Fibroblast of lung (primary cell): Measurements from ENCODE around the gene PTS. TPM values are rescaled to one million over a fixed set of nuclear protein-coding genes. Genes with fewer than 3 reads are reported as not detected.
A peak's percentile ranks its signal among the peaks of the same experiment; 100 is the strongest.

ENCODE experiments used
- DNase-seq, 2 donors: peaks; one replicate each; pipeline versions ENCODE4 v3.0.0 to v3.0.0-alpha.2; 2010; ENCODE audit warnings: low read depth in 2 of 2
- H2AFZ ChIP-seq: 2 replicates; pipeline ENCODE4 v1.5.1; 2012; ENCODE audit warnings: low read length, control low read depth, inconsistent platforms
- H3K27ac ChIP-seq: 2 replicates; pipeline ENCODE4 v1.5.1; 2011; ENCODE audit warnings: low read length, control low read depth; ENCODE audit not compliant: insufficient read depth
- H3K27me3 ChIP-seq: 2 replicates; pipeline ENCODE4 v1.5.1; 2011; ENCODE audit warnings: mild to moderate bottlenecking, low read length; ENCODE audit not compliant: control insufficient read depth, insufficient read depth
- H3K36me3 ChIP-seq: 2 replicates; pipeline ENCODE4 v1.5.1; 2011; ENCODE audit warnings: low read length; ENCODE audit not compliant: control insufficient read depth, insufficient read depth
- H3K4me1 ChIP-seq: 2 replicates; pipeline ENCODE4 v1.5.1; 2011; ENCODE audit warnings: low read length; ENCODE audit not compliant: control insufficient read depth, insufficient read depth; ENCODE audit errors: extremely low read depth
- H3K4me2 ChIP-seq: 2 replicates; pipeline ENCODE4 v1.5.1; 2011; ENCODE audit warnings: low read length, control low read depth; ENCODE audit not compliant: insufficient read depth; ENCODE audit errors: extremely low read depth
- H3K4me3 ChIP-seq, 4 experiments: fragments of 200-600 bp in 1 of 4; sonication (generic) in 1 of 4; replicated peaks in 1 of 4; 2 replicates each; pipeline ENCODE4 v1.5.1; 2011 to 2016; ENCODE audit warnings: low read length in 4 of 4, low read depth in 3 of 4, mild to moderate bottlenecking in 3 of 4, control low read depth in 2 of 4, inconsistent platforms in 1 of 4, mixed read lengths in 1 of 4; ENCODE audit not compliant: insufficient read depth in 1 of 4; ENCODE audit errors: control extremely low read depth in 1 of 4
- H3K79me2 ChIP-seq: 2 replicates; pipeline ENCODE4 v1.5.1; 2012; ENCODE audit warnings: mild to moderate bottlenecking, low read length, inconsistent platforms; ENCODE audit not compliant: control insufficient read depth, insufficient read depth
- H3K9ac ChIP-seq: 2 replicates; pipeline ENCODE4 v1.5.1; 2011; ENCODE audit warnings: mild to moderate bottlenecking, low read length, control low read depth; ENCODE audit not compliant: insufficient read depth
- H3K9me3 ChIP-seq: 2 replicates; pipeline ENCODE4 v1.5.1; 2012; ENCODE audit warnings: low read depth, low read length; ENCODE audit not compliant: control insufficient read depth, insufficient read depth
- H4K20me1 ChIP-seq: 2 replicates; pipeline ENCODE4 v1.5.1; 2011; ENCODE audit warnings: low read length; ENCODE audit not compliant: control insufficient read depth, insufficient read depth; ENCODE audit errors: extremely low read depth
- CTCF ChIP-seq, 2 donors: IDR thresholded peaks in 1 of 2; conservative IDR thresholded peaks in 1 of 2; 1 replicate in 1 of 2; 2 replicates in 1 of 2; pipeline ENCODE4 v1.5.1; 2011 to 2012; ENCODE audit warnings: low read length in 2 of 2, control low read depth in 1 of 2, inconsistent platforms in 1 of 2, low read depth in 1 of 2, mild to moderate bottlenecking in 1 of 2
- EZH2 ChIP-seq: IDR thresholded peaks from 2 replicates; pipeline ENCODE4 v1.5.1; 2012; ENCODE audit warnings: low read length, control low read depth, mild to moderate bottlenecking; ENCODE audit errors: missing control alignments
- polyA plus RNA-seq, 2 donors: library from polyadenylated mRNA; depleted of rRNA in 1 of 2; stranded (reverse) in 1 of 2; unstranded in 1 of 2; fragments of >200 nt; gene quantifications; 2 replicates each; pipeline ENCODE4 v1.2.1, GENCODE V29; 2011 to 2012; ENCODE audit warnings: missing spikeins in 1 of 2
- total RNA-seq: library from RNA; depleted of rRNA; stranded (reverse); fragments of >200 nt; gene quantifications from 2 replicates; pipeline ENCODE4 v1.2.1, GENCODE V29; 2014

PTS gene
- total and polyA plus RNA-seq, 2 donors (not counting 1 experiment from before 2014, with no cell fraction given), result 47.4 to 69.0 TPM

- peak overlapping the region; percentile 5 for H2AFZ ChIP-seq
- peak; percentile 57 to 86 for DNase-seq
Observed at GRCh38 chr11:112219476-112220232, 6.6 kb upstream of the PTS start.

GRCh38 chr11:112221274-112221835 lies 4.9 kb upstream of the PTS start:
- no peaks in the 10 kb centered on the region for H3K36me3 ChIP-seq
- peaks cover 1% of the 10 kb centered on the region for H3K79me2 ChIP-seq
- H3K27me3 ChIP-seq, result no peaks in the 10 kb centered on the region
- DNase-seq, result no peak
- TF ChIP-seq EZH2 (no peak), CTCF (conservative IDR thresholded peaks at IDR 0.05 in 1 of 2, IDR thresholded peaks at IDR 0.05 in 1 of 2; ENCODE audit: low read depth in 1 of 2, low read length in 2 of 2) (no peak)
- H3K4me1 ChIP-seq, result peaks cover 4% of the 10 kb centered on the region
- no peak overlapping the region for H3K9ac ChIP-seq
- no peak overlapping the region for H3K27ac ChIP-seq
- no peaks in the 10 kb centered on the region for H3K9me3 ChIP-seq
- no peaks in the 10 kb centered on the region for H4K20me1 ChIP-seq
- no peak overlapping the region for H3K4me2 ChIP-seq
- no peak overlapping the region for H3K4me3 ChIP-seq
- no peak overlapping the region for H2AFZ ChIP-seq

More at GRCh38 chr11:112219476-112220232, 6.6 kb upstream of the PTS start:
- Histone ChIP-seq H3K4me2 (no peak overlapping the region), H3K27ac (no peak overlapping the region), H3K4me1 (peaks cover 4% of the 10 kb centered on the region), H3K27me3 (no peaks in the 10 kb centered on the region), H3K36me3 (no peaks in the 10 kb centered on the region), H3K79me2 (no peaks in the 10 kb centered on the region), H3K9ac (no peak overlapping the region), H3K4me3 (no peak overlapping the region), H4K20me1 (no peaks in the 10 kb centered on the region), H3K9me3 (no peaks in the 10 kb centered on the region)
- TF ChIP-seq EZH2 (no peak), CTCF (conservative IDR thresholded peaks at IDR 0.05 in 1 of 2, IDR thresholded peaks at IDR 0.05 in 1 of 2; ENCODE audit: low read depth in 1 of 2, low read length in 2 of 2) (peak; percentile 71 to 73)

- TF ChIP-seq CTCF (conservative IDR thresholded peaks at IDR 0.05 in 1 of 2, IDR thresholded peaks at IDR 0.05 in 1 of 2; ENCODE audit: low read depth in 1 of 2, low read length in 2 of 2) (no peak), EZH2 (no peak)
- no peaks in the 10 kb centered on the region for H3K9me3 ChIP-seq
- no peaks in the 10 kb centered on the region for H3K36me3 ChIP-seq
- H3K27me3 ChIP-seq, result no peaks in the 10 kb centered on the region
- H3K4me1 ChIP-seq, result peaks cover 2% of the 10 kb centered on the region
- H3K4me2 ChIP-seq, result no peak overlapping the region
- no peak overlapping the region for H3K4me3 ChIP-seq
- no peak overlapping the region for H3K27ac ChIP-seq
- H3K79me2 ChIP-seq, result peaks cover 10% of the 10 kb centered on the region
- H2AFZ ChIP-seq, result no peak overlapping the region
- DNase-seq, result no peak
- H3K9ac ChIP-seq, result no peak overlapping the region
- H4K20me1 ChIP-seq, result no peaks in the 10 kb centered on the region
Observed at GRCh38 chr11:112222303-112222702, 3.9 kb upstream of the PTS start.
